Prostate gland (tissue), 2 donors: Measurements from ENCODE around the gene ARHGEF17. TPM values are rescaled to one million over a fixed set of nuclear protein-coding genes. Genes with fewer than 3 reads are reported as not detected.

Experiments used
- DNase-seq: peaks from one replicate; pipeline ENCODE4 v3.0.0-alpha.2; 2019; ENCODE audit warnings: low spot score
- H3K27ac ChIP-seq, 2 donors: fragments of 200-600 bp; sonication (generic); 2 replicates each; pipeline ENCODE4 v1.5.1; 2017 to 2019
- H3K27me3 ChIP-seq: fragments of 200-600 bp; sonication (generic); replicated peaks from 2 replicates; pipeline ENCODE4 v1.5.1; 2019; ENCODE audit not compliant: insufficient read depth
- H3K36me3 ChIP-seq, 2 donors: fragments of 200-600 bp; sonication (generic); 1 replicate in 1 of 2; 2 replicates in 1 of 2; pipeline versions ENCODE4 v1.5.1 to v1.8.1; 2017 to 2019
- H3K4me1 ChIP-seq: fragments of 200-600 bp; sonication (generic); replicated peaks from 2 replicates; pipeline ENCODE4 v1.5.1; 2019
- H3K4me3 ChIP-seq, 2 donors: fragments of 200-600 bp; sonication (generic); 2 replicates each; pipeline ENCODE4 v1.5.1; 2017 to 2019
- H3K9me3 ChIP-seq: fragments of 200-600 bp; sonication (generic); 2 replicates; pipeline ENCODE4 v1.5.1; 2017
- CTCF ChIP-seq, 4 experiments: fragments of 200-600 bp in 2 of 4; fragments of 450-650 bp in 2 of 4; sonication (generic) in 2 of 4; IDR thresholded peaks; 1 replicate in 3 of 4; 2 replicates in 1 of 4; pipeline ENCODE4 v1.5.1; 2016 to 2019; ENCODE audit warnings: antibody characterized with exemption in 4 of 4, mild to moderate bottlenecking in 2 of 4, moderate library complexity in 2 of 4
- POLR2A ChIP-seq: fragments of 450-650 bp; IDR thresholded peaks from one replicate; pipeline ENCODE4 v1.6.1; 2016; ENCODE audit warnings: antibody characterized with exemption, mild to moderate bottlenecking
- POLR2AphosphoS5 ChIP-seq: sonication (generic); formaldehyde crosslinking; IDR thresholded peaks from one replicate; pipeline ENCODE4 v1.6.1; 2017; ENCODE audit warnings: antibody characterized with exemption
- WGBS: methylation state at CpG from one replicate; pipeline ENCODE4 v1.1.5; 2018; 5-methylcytosine and 5-hydroxymethylcytosine counted together
- intact Hi-C: fragments of 100-400 bp; cut with DNase I; formaldehyde crosslinking; loops from one replicate; pipeline ENCODE4 v1.14.2; 2022
- total RNA-seq, 2 donors: library from RNA; depleted of rRNA; stranded (reverse); fragments of >200 nt; gene quantifications; one replicate each; pipeline ENCODE4 v1.1.0, GENCODE V29; 2016

The ARHGEF17 gene
- total RNA-seq, 2 donors from 2014 or later: 34.0 to 66.9 TPM

DNA sequence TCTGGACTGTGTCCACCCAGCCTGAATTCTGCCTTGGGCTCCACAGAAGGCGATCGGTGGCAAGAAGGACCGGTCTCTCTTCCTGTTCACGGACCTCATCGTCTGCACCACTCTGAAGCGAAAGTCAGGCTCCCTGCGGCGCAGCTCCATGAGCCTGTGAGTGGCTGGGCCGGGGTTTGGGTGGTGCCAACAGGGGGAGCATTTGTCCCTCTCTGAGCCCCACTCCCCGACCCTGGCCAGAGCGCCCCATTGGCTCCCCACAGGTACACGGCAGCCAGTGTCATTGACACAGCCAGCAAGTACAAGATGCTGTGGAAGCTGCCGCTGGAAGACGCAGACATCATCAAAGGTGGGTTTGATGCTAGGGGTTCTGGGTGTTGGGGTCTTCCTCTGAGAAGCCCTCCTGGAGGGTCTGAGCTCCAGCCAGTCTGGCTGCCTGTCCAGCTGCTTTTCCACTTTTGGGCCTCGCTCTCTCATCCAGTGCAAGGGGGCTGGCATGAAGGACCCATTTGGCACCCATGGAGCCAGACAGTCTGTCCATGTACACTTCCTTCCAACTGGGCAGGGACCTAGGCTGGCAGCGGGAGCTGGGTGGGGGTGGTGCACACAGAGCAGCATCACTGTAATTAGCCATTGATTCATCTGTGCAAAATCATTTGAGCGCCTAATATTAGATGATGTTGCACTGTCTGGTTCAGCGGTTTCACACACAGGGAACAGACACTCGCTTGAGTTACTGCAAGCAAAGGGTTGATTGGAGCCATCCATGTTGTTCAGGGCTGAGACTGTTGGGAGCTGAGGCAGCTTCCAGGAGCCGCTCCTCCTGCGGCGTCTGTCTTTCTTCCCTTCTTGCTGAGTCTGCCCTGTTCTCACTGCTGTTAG, 49.1 kb downstream of the ARHGEF17 start:
- no peak for DNase-seq
- intact Hi-C loops: no loop called here
- no peaks in the 10 kb centered on the region for H3K27me3 ChIP-seq
- TF ChIP-seq CTCF (IDR thresholded peaks at IDR 0.05) (no peak), POLR2AphosphoS5 (no peak), POLR2A (no peak)
- WGBS: 91% methylated on average over 22 of the region's 22 CpGs
- no peaks in the 10 kb centered on the region for H3K4me1 ChIP-seq
- H3K36me3 ChIP-seq: peaks cover 9 to 23% of the 10 kb centered on the region in 2 donors
- H3K4me3 ChIP-seq: no peak overlapping the region
- no peaks in the 10 kb centered on the region for H3K9me3 ChIP-seq
- no peak overlapping the region for H3K27ac ChIP-seq

- no peak for DNase-seq
- intact Hi-C loops: no loop called here
- no peaks in the 10 kb centered on the region for H3K27me3 ChIP-seq
- no peaks in the 10 kb centered on the region for H3K9me3 ChIP-seq
- TF ChIP-seq POLR2A (no peak), CTCF (IDR thresholded peaks at IDR 0.05) (no peak), POLR2AphosphoS5 (no peak)
- H3K27ac ChIP-seq: no peak overlapping the region
- H3K4me3 ChIP-seq: no peak overlapping the region
- no peaks in the 10 kb centered on the region for H3K4me1 ChIP-seq
- 64% methylated on average over 5 of the region's 5 CpGs for WGBS
- peaks cover 10 to 29% of the 10 kb centered on the region in 2 donors for H3K36me3 ChIP-seq
These were observed 50.0 kb downstream of the ARHGEF17 start for GRCh38 chr11:73358071-73358470.

GRCh38 chr11:73359341-73359740, 51.3 kb downstream of the ARHGEF17 start:
- H3K27me3 ChIP-seq: no peaks in the 10 kb centered on the region
- intact Hi-C loops: no loop called here

DNA sequence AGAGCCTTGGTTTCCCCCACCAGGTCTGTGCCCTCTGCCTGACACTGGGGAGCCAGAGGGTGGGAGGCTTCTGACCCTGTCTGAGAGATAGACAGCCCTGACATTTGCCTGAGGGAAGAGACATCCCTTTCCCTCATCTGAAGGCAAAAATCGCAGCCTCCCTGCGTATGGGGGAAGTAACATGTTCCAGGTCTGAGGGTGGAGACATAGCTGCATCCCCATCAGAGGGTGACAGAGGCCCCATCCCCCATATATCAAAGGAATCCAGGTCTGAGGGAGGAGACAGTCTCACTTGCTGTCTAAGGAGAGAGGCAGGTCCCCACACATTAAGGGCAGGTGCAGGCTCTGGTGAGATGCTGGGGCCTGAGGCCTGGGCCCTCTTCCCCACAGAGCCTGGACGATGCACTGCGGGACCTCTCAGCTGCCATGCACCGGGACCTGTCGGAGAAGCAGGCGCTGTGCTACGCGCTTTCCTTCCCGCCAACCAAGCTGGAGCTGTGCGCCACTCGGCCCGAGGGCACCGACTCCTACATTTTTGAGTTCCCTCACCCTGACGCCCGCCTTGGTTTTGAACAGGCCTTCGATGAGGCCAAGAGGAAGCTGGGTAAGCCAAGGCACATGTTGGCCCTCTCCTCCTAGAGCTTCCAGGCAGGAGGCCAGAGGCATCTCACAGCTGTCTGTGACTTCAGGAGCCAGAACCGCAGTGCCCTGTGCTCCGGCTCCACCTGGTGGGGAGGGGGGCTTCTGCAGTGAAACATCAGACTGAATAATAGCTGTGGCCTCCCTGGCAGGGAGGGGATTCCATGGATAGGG, 52.1 kb downstream of the ARHGEF17 start:
- no peak for DNase-seq
- Histone ChIP-seq H3K36me3 (peaks cover 20 to 36% of the 10 kb centered on the region in 2 donors), H3K9me3 (no peaks in the 10 kb centered on the region), H3K4me3 (no peak overlapping the region), H3K27me3 (no peaks in the 10 kb centered on the region), H3K27ac (no peak overlapping the region), H3K4me1 (no peaks in the 10 kb centered on the region)
- WGBS: 79% methylated on average over 17 of the region's 19 CpGs
- intact Hi-C loops: no loop called here
- TF ChIP-seq CTCF (IDR thresholded peaks at IDR 0.05) (no peak), POLR2AphosphoS5 (no peak), POLR2A (no peak)

More at GRCh38 chr11:73359341-73359740, 51.3 kb downstream of the ARHGEF17 start:
- no peak for DNase-seq
- TF ChIP-seq POLR2A (no peak), CTCF (IDR thresholded peaks at IDR 0.05) (no peak), POLR2AphosphoS5 (no peak)
- no peak overlapping the region for H3K27ac ChIP-seq
- no peaks in the 10 kb centered on the region for H3K4me1 ChIP-seq
- H3K9me3 ChIP-seq: no peaks in the 10 kb centered on the region
- no peak overlapping the region for H3K4me3 ChIP-seq
- peaks cover 20 to 36% of the 10 kb centered on the region in 2 donors for H3K36me3 ChIP-seq
- WGBS: 83% methylated on average over 11 of the region's 11 CpGs
